Measurements from ENCODE around the gene ANKRD34A. TPM values are rescaled to one million over a fixed set of nuclear protein-coding genes. Genes with fewer than 3 reads are reported as not detected.

The ANKRD34A gene
- total and polyA plus RNA-seq, 2 of the 8 experiments (the other 6 are each of a cell fraction or from before 2014, with no cell fraction given), result 0.15 to 0.20 TPM

GRCh38 chr1:146013559-146013922 lies 49.2 kb upstream of the ANKRD34A start (continued):
- TF ChIP-seq EGR1 (IDR thresholded peaks at IDR 0.05; ENCODE audit: borderline replicate concordance, low read depth, low read length) (no peak), KDM4A (IDR thresholded peaks at IDR 0.05; ENCODE audit: low read depth, low read length, severe bottlenecking) (no peak), RXRA (IDR thresholded peaks at IDR 0.05; ENCODE audit: insufficient read depth, low read depth, low read length) (no peak), RFX5 (IDR thresholded peaks at IDR 0.05; ENCODE audit: borderline replicate concordance, low read depth, low read length) (no peak), PHF8 (conservative IDR thresholded peaks at IDR 0.05; ENCODE audit: low read depth, low read length) (no peak), TAF7 (optimal IDR thresholded peaks at IDR 0.05; ENCODE audit: borderline replicate concordance, low read depth, low read length) (no peak), NANOG (IDR thresholded peaks at IDR 0.05; ENCODE audit: insufficient read depth, low read depth, low read length, poor library complexity, severe bottlenecking) (no peak), BACH1 (IDR thresholded peaks at IDR 0.05; ENCODE audit: low read length) (no peak)

All from H1 (cell line).